Measurements from ENCODE around the gene C17orf50.

DNA sequence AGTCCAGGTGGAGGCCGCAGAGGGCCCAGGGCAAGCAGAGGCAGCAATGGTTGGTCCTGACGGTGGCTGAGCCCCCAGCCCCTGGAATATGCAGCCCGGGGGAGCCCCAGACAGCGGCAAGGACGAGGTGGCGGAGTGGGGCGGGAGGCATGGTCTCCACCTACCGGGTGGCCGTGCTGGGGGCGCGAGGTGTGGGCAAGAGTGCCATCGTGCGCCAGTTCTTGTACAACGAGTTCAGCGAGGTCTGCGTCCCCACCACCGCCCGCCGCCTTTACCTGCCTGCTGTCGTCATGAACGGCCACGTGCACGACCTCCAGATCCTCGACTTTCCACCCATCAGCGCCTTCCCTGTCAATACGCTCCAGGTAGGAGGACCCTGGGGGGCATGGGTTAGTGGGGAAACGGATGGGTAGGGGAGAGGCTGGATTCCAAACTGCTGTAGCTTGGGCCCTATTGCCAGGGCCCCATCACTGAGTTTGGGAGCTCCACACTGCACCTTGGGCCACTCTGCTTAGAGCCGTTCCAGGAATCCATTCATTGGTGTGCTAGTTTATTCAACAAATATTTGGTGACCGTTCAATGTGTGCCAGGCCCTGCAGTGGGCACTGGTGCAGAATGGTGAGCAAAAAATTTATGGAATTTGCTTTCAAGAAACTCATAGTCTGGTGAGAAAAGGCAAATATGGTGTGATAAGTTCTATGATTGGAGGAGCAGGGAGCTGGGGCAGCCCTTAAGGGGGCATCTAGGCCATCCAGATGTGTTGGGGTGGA, 25.5 kb upstream of the C17orf50 start:
- no peak for TF ChIP-seq POLR2A (IDR thresholded peaks at IDR 0.05)
- TF ChIP-seq, protein P1, sequence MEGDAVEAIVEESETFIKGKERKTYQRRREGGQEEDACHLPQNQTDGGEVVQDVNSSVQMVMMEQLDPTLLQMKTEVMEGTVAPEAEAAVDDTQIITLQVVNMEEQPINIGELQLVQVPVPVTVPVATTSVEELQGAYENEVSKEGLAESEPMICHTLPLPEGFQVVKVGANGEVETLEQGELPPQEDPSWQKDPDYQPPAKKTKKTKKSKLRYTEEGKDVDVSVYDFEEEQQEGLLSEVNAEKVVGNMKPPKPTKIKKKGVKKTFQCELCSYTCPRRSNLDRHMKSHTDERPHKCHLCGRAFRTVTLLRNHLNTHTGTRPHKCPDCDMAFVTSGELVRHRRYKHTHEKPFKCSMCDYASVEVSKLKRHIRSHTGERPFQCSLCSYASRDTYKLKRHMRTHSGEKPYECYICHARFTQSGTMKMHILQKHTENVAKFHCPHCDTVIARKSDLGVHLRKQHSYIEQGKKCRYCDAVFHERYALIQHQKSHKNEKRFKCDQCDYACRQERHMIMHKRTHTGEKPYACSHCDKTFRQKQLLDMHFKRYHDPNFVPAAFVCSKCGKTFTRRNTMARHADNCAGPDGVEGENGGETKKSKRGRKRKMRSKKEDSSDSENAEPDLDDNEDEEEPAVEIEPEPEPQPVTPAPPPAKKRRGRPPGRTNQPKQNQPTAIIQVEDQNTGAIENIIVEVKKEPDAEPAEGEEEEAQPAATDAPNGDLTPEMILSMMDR (IDR thresholded peaks at IDR 0.05) = no peak
- TF ChIP-seq POLR2AphosphoS5 (IDR thresholded peaks at IDR 0.05) = no peak

Measured in breast epithelium (tissue), 3 donors.